ENCODE data around the gene APOB.

APOB gene

GRCh38 chr2:21050164-21050563 lies 6.3 kb upstream of the APOB start:
- in situ Hi-C loops (cut with MboI; ENCODE audit: low sequenced_read_pairs): no loop called here

- in situ Hi-C loops (cut with MboI; ENCODE audit: low sequenced_read_pairs): loop anchor here (25.0 kb wide), 1 partner anchor 265 kb away; no protein-coding TSS in a partner anchor
Measured at GRCh38 chr2:21047141-21048009, 3.5 kb upstream of the APOB start.

DNA sequence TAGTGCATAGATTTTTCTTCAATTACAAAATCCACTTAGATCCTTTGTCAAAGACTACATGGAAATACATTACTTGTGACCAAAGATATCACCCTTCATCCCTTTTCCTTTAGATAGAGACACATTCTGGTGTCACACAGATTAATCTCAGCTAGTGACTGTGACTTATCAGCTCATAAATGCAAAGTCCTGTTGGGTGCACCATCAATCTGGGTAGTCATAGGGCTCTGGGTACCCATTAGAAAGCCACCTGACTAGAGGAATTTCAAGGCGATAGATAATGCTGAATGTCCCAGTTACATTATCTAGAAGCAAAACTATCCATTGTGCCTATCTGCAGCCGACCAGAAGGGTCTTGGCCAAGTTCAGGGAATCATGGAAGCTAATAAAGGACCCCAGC lies 2.6 kb upstream of the APOB start:
- in situ Hi-C loops (cut with MboI; ENCODE audit: low sequenced_read_pairs): loop anchor here (25.0 kb wide), 1 partner anchor 266 kb away; no protein-coding TSS in a partner anchor

GRCh38 chr2:21044694-21045371 lies 960 bp upstream of the APOB start:
- in situ Hi-C loops (cut with MboI; ENCODE audit: low sequenced_read_pairs): loop anchor here (25.0 kb wide), 1 partner anchor 267 kb away; no protein-coding TSS in a partner anchor

- in situ Hi-C loops (cut with MboI; ENCODE audit: low sequenced_read_pairs): loop anchor here (25.0 kb wide), 1 partner anchor 269 kb away; no protein-coding TSS in a partner anchor
Measured at GRCh38 chr2:21042958-21043743, 722 bp downstream of the APOB start.

DNA sequence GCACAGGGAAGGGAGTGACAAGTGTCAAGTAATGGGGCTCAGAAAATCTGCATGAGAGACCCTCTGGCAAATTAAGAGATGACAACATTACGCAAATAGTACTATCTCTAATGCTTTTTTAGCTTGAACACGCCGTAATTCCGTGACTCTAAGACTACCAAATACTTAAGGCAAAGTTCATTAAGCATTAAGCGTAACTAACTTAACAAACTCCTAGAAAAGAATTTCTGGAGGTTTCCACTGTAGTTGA lies 1.2 kb downstream of the APOB start:
- in situ Hi-C loops (cut with MboI; ENCODE audit: low sequenced_read_pairs): loop anchor here (25.0 kb wide), 1 partner anchor 270 kb away; no protein-coding TSS in a partner anchor

DNA sequence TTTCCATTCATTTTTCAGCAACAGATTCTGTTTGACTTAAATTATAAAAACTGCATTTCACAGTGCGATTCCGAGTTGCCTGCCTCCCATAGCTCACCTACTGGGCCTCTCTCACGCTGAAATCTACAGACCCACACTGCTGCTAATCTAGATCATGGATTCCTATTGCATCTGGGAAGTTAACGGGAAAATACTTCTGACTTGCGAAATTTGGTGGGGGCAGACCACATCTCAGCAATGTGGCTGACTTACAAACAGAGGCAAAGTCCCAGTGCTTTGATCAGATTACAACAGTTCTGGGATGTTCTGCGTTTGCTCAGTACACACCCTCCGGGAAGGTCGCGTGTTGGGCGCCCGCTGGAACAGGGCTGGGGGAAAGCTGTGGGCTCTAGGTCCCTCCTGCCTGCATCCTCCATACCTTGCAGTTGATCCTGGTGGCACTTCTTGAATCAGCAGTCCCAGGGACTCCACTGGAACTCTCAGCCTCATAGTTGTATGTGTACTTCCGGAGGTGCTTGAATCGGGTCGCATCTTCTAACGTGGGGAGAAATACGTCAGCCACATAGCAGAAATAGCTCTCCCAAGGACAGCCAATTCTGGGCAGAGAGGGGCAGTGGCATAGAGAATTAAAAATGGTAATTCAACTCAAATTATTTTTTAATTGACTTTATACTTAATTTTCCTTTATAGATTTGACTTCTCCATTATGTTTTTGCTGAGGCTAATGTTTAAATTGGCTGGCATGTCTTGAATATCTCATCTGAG lies 1.7 kb downstream of the APOB start:
- in situ Hi-C loops (cut with MboI; ENCODE audit: low sequenced_read_pairs): loop anchor here (25.0 kb wide), 1 partner anchor 270 kb away; no protein-coding TSS in a partner anchor

DNA sequence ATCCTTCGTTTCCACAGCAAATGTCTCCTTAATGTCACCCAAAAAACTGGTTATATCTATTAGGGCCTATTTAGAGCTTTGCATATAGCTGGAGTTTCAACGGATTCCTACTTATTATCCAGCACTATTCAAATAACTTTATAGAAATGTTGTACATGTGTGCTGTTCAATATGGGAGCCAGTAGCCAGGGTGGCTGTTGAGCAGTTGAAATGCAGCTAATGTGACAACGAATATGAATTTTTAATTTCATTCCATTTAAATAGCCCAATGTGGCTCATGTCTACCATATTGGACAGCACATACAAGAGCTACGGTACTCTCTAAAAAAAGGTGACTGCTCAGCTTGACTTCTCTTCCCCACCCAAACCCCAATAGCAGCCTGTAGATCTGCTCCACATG lies 2.4 kb downstream of the APOB start:
- in situ Hi-C loops (cut with MboI; ENCODE audit: low sequenced_read_pairs): loop anchor here (25.0 kb wide), 1 partner anchor 271 kb away; no protein-coding TSS in a partner anchor

- in situ Hi-C loops (cut with MboI; ENCODE audit: low sequenced_read_pairs): loop anchor here (25.0 kb wide), 1 partner anchor 272 kb away; no protein-coding TSS in a partner anchor
Measured at GRCh38 chr2:21040468-21041377, 3.1 kb downstream of the APOB start.

DNA sequence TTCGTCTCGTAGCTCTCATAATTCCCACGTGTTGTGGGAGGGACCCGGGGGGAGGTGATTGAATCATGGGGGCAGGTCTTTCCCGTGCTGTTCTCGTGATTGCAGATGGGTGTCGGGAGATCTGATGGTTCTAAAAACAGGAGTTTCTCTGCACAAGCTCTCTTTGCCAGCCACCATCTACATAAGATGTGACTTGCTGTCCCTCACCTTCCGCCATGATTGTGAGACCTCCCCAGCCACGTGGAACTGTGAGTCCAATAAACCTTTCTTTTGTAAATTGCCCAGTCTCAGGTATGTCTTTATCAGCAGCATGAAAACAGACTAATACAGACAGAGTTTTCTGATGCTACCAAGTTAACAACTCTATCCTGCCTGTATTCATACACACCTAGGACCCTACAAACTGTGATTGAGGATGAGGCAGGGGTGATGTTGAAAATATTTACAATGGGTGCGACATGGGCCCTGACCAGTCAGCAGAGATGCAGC lies 3.9 kb downstream of the APOB start:
- in situ Hi-C loops (cut with MboI; ENCODE audit: low sequenced_read_pairs): loop anchor here (25.0 kb wide), 1 partner anchor 272 kb away; no protein-coding TSS in a partner anchor

GRCh38 chr2:21039080-21039556 lies 4.8 kb downstream of the APOB start:
- in situ Hi-C loops (cut with MboI; ENCODE audit: low sequenced_read_pairs): loop anchor here (25.0 kb wide), 1 partner anchor 273 kb away; no protein-coding TSS in a partner anchor

DNA sequence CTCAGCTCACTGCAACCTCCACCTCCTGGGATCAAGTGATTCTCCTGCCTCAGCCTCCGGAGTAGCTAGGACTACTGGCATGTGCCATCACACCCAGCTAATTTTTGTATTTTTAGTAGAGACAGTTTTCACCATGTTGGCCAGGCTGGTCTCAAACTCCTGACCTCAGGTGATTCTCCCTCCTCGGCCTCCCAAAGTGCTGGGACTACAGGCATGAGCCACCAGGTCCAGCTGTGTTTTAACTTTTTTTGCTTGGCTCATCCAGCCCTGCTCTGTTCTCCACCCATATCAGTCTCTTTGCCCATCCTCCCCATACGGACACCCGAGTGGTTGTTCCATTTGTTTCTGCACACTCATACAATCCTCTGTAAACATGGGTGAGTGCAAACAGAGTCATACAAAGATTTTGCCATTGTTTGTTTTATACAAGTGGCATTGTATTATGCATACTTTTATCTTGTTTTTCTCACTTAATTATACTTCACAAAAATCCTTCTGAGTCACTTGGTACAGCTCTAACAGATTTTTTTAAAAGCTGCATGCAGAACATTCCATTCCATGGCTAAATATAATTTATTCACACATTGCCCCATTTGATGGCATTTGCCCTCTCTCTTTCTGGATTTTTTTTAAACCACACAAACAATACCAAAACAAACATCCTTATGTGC lies 5.3 kb downstream of the APOB start:
- in situ Hi-C loops (cut with MboI; ENCODE audit: low sequenced_read_pairs): loop anchor here (25.0 kb wide), 1 partner anchor 274 kb away; no protein-coding TSS in a partner anchor

- in situ Hi-C loops (cut with MboI; ENCODE audit: low sequenced_read_pairs): loop anchor here (25.0 kb wide), 1 partner anchor 275 kb away; no protein-coding TSS in a partner anchor
Measured at GRCh38 chr2:21037671-21038108, 6.2 kb downstream of the APOB start.

DNA sequence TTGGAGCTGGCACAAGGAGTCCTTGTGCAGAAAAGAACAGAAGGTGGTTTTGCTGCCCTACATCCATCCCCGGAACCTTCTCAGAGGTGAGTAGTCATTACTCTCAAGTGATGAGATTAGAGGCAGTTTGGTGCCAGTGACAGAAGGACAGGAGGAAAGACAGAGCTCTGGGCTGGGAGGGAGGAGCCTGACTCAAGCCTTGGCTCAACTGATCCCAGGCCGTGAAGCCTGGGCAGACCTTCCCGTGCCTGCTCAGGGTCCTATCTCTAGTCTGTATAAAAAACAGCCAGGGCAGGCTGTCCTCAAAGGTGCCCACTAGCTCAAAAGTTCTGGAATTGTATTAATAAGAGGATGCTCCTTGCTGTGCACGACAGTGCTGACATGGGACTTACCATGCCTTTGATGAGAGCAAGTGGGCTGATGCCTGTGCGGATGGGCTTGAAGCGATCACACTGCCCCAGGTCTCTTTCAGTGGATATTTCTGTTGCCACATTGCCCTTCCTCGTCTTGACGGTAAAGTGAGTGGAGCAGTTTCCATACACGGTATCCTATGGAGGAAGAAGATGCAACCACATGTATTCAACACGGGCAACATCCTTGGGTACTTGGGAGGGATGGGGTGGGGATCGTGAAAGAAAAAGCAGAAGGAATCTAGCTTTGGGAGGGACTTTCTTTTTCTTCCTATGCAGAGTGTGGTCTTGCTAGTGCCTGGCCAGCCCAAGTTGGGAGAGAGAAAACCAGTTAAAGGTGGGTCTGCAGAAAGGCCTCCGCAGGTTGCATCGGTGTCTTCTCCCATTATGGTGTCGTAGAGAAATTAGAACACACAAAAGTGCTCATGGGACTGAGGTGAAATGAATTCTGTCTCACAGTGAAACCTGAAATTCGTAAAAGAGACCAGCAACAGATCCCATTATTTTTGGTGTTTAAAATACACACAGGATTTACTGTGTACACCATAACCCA lies 6.9 kb downstream of the APOB start:
- in situ Hi-C loops (cut with MboI; ENCODE audit: low sequenced_read_pairs): loop anchor here (25.0 kb wide), 1 partner anchor 275 kb away; no protein-coding TSS in a partner anchor

DNA sequence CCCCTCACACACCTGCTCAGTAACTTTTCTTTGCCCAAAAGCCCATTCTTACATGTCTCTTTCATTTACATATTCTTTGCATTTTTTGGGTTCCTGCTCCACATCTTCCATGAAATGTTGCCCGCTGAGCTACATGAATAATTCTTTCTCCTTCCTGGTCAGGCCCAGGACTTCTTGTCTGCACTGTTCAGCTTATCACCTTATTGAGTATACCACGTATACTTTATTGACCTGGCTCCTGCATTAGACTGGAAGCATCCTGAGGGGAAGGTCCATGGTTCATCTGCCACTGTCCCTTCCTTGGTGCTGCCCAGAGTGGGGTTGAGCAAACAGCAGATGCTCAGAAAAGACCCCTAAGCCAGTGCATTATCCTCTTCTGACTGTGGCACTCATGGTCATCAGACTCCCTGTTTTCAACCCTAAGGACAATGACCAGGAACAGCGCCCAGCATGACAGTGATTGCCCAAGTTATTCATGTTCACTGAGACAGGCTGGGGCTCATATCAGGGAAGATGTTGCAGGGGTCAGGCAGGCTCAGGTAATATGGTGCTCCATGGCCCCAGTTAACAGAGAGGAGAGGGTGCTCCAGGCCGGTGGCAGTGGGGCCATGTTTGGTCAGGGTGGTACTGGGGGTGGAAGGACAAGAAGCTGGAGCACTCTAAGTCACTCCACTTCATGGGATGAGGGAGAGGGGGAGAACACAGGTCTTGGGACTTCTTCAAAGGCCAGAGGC lies 7.7 kb downstream of the APOB start:
- in situ Hi-C loops (cut with MboI; ENCODE audit: low sequenced_read_pairs): loop anchor here (25.0 kb wide), 1 partner anchor 276 kb away; no protein-coding TSS in a partner anchor

Data from HL-60/S4 treated with phorbol 12-myristate 13-acetate at 8.2 ng/mL for 4 days and 3 days (cell line).